ENCODE data around the gene TMTC1.

GRCh38 chr12:29799591-29799990 is 15.8 kb upstream of the TMTC1 start:
- TF ChIP-seq POLR2AphosphoS5 (IDR thresholded peaks at IDR 0.05; ENCODE audit: low read depth) (no peak), CTCF (conservative IDR thresholded peaks at IDR 0.05; ENCODE audit: low read depth in 2 of 2) (no peak), JUNB (IDR thresholded peaks at IDR 0.05; ENCODE audit: unreplicated experiment) (no peak), REST (IDR thresholded peaks at IDR 0.05; ENCODE audit: unreplicated experiment) (no peak), EZH2phosphoT487 (IDR thresholded peaks at IDR 0.05; ENCODE audit: unreplicated experiment) (no peak), CREB1 (CRISPR knock-in tag; IDR thresholded peaks at IDR 0.05; ENCODE audit: low read depth) (no peak), EZH2 (IDR thresholded peaks at IDR 0.05; ENCODE audit: low read depth, unreplicated experiment) (no peak), NANOG (IDR thresholded peaks at IDR 0.05; ENCODE audit: borderline replicate concordance) (no peak), ZNF331 (CRISPR knock-in tag; IDR thresholded peaks at IDR 0.05; ENCODE audit: low read depth) (no peak), ZNF114 (CRISPR knock-in tag; IDR thresholded peaks at IDR 0.05) (no peak), ETS1 (IDR thresholded peaks at IDR 0.05) (no peak)
